HUES64 (cell line): ENCODE data around the gene UTRN. TPM values are rescaled to one million over a fixed set of nuclear protein-coding genes. Genes with fewer than 3 reads are reported as not detected.

Source experiments
- H3K27ac ChIP-seq: 2 replicates; pipeline ENCODE4 v1.7.0; 2013; ENCODE audit warnings: low read depth, low read length, inconsistent platforms
- H3K27me3 ChIP-seq: 2 replicates; pipeline ENCODE4 v1.6.1; 2013; ENCODE audit warnings: mild to moderate bottlenecking, low read length; ENCODE audit not compliant: insufficient read depth
- H3K36me3 ChIP-seq: 2 replicates; pipeline ENCODE4 v1.6.1; 2013; ENCODE audit warnings: mild to moderate bottlenecking, low read length; ENCODE audit not compliant: insufficient read depth
- H3K4me1 ChIP-seq: 2 replicates; pipeline ENCODE4 v1.6.1; 2013; ENCODE audit warnings: mild to moderate bottlenecking, low read length, moderate library complexity; ENCODE audit not compliant: insufficient read depth
- H3K4me3 ChIP-seq: 2 replicates; pipeline ENCODE4 v1.5.1; 2013; ENCODE audit warnings: mild to moderate bottlenecking, low read length, moderate library complexity
- H3K9ac ChIP-seq: 2 replicates; pipeline ENCODE4 v1.6.1; 2013; ENCODE audit warnings: mild to moderate bottlenecking, low read depth, low read length
- H3K9me3 ChIP-seq: 2 replicates; pipeline ENCODE4 v1.6.1; 2013; ENCODE audit warnings: low read depth, low read length; ENCODE audit not compliant: insufficient read depth
- WGBS: fragments of 150-250, 120-280 bp; methylation state at CpG from one replicate; pipeline ENCODE4 v1.1.7; 2013; ENCODE audit warnings: missing lambda C conversion rate; 5-methylcytosine and 5-hydroxymethylcytosine counted together
- polyA plus RNA-seq, 2 experiments: library from polyadenylated mRNA; stranded (reverse); fragments of 50-300 nt; gene quantifications; one replicate each; pipeline ENCODE4 v1.2.3, GENCODE V29; 2013

Gene UTRN
- polyA plus RNA-seq (2013, experiment 1 of 2), result 19.5 TPM
- polyA plus RNA-seq (2013, experiment 2 of 2), result 25.1 TPM

DNA sequence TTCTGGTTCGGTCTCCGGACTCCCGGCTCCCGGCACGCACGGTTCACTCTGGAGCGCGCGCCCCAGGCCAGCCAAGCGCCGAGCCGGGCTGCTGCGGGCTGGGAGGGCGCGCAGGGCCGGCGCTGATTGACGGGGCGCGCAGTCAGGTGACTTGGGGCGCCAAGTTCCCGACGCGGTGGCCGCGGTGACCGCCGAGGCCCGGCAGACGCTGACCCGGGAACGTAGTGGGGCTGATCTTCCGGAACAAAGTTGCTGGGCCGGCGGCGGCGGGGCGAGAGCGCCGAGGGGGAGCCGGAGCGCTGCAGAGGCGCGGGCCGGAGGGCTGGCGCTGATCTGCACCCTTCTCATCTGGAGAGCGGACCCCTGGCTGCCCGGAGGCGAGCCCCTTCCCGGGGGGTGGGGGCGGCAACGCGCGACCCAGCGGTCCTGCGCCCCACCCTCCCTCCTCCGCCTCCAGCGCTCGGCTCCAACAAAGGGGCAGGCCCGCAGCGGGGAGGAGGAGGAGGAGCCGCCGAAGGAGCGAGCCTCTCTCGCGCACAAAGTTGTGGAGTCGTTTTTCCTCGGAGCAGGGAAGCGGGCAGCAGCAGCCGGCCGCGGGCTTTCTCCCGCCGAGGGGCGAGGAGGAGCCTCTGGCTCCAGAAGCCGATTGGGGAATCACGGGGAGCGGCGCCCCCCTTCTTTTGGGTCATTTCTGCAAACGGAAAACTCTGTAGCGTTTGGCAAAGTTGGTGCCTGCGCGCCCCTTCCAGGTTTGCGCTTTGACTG is at the start of gene UTRN:
Gene UTRN (plus strand): TSS at position 553 of the 765 bp plus-strand sequence. CDS start 6,494 bp downstream, outside the sequence.
- WGBS, result under 1% methylated on average over 84 of the region's 84 CpGs
- peak within 1 kb of the TSS; percentile 87 for H3K27ac ChIP-seq
- H3K27me3 ChIP-seq, result peaks cover 16% of the 10 kb centered on the region
- H3K9me3 ChIP-seq, result no peaks in the 10 kb centered on the region
- peaks cover 14% of the 10 kb centered on the region for H3K4me1 ChIP-seq
- H3K36me3 ChIP-seq, result no peaks in the 10 kb centered on the region
- H3K9ac ChIP-seq, result peak within 1 kb of the TSS; percentile 89
- peak within 1 kb of the TSS; percentile 90 for H3K4me3 ChIP-seq

DNA sequence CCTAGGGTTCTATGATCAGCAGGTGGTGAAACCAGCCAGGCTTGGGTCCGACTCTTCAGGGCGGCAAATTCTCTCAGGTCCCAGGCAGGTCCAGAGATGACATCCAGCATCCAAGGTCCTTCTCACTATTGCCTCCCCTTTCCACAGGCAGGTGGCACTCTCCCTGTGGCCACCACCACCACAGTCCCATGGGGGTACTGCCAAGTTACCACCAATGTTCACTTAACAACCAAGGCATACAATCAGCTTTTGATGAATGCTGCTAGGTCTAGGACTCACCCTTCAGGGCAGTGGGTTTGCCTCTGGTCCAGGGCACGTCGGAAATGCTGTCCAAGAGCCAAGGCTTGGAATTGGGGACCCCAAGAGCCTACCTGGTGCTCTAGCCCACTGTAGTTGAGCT is 40.4 kb upstream of the UTRN start:
- Histone ChIP-seq H3K9ac (no peak overlapping the region), H3K9me3 (no peaks in the 10 kb centered on the region), H3K36me3 (no peaks in the 10 kb centered on the region), H3K4me3 (no peak overlapping the region), H3K4me1 (0 out of 2 replicates have a peak, but pooled peaks cover 5% of the 10 kb centered on the region), H3K27me3 (no peaks in the 10 kb centered on the region), H3K27ac (no peak overlapping the region)
- WGBS, result 96% methylated on average over 4 of the region's 4 CpGs

DNA sequence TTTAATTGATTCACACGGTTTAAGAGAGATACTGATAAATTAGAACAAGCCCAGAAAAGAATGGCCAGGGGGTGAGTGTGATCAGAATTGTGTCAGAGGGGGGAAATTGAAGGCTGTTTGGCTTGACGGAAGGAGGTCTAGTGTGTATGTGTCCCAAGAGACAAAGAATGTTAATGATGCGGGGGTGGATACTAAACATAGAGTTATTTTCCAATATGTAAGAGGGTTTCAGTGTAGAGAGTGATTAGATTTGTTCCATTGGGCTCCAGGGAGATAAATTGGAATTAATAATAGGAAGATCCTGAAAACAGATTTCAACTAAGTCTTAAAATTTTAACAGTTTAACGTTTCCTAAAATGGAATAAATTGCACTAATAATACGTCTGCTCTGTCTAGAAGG is 38.1 kb upstream of the UTRN start:
- WGBS, result 94% methylated on average over 5 of the region's 5 CpGs
- no peaks in the 10 kb centered on the region for H3K27me3 ChIP-seq
- no peak overlapping the region for H3K4me3 ChIP-seq
- H3K9ac ChIP-seq, result no peak overlapping the region
- H3K4me1 ChIP-seq, result 0 out of 2 replicates have a peak, but pooled peaks cover 5% of the 10 kb centered on the region
- H3K9me3 ChIP-seq, result no peaks in the 10 kb centered on the region
- no peaks in the 10 kb centered on the region for H3K36me3 ChIP-seq
- H3K27ac ChIP-seq, result no peak overlapping the region

DNA sequence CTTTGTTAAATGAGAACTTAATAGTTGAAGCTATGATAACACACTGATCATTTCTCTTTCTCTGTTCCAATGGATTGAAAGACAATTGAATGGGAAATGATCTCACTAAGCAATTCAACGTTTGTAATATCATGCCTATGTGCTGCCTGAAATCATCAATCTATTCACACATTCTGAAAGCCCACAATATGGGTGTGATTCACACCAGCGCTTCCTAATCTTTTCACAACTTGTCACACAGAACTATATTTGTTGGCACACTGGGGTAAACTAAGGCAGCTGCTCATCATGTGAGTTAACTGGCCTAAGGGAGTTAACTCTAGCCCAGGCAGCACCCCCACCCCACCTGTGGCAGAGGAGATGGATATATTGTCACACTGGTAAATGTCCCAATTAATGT is 37.1 kb upstream of the UTRN start:
- Histone ChIP-seq H3K9me3 (no peaks in the 10 kb centered on the region), H3K4me3 (no peak overlapping the region), H3K27ac (no peak overlapping the region), H3K27me3 (no peaks in the 10 kb centered on the region), H3K4me1 (0 out of 2 replicates have a peak, but pooled peaks cover 5% of the 10 kb centered on the region), H3K9ac (no peak overlapping the region), H3K36me3 (no peaks in the 10 kb centered on the region)
- 90% methylated on average over 2 of the region's 2 CpGs for WGBS

GRCh38 chr6:144248476-144249301 is 36.4 kb upstream of the UTRN start:
- Histone ChIP-seq H3K4me1 (0 out of 2 replicates have a peak, but pooled peaks cover 5% of the 10 kb centered on the region), H3K27me3 (no peaks in the 10 kb centered on the region), H3K36me3 (no peaks in the 10 kb centered on the region), H3K9ac (no peak overlapping the region), H3K4me3 (no peak overlapping the region), H3K27ac (no peak overlapping the region), H3K9me3 (no peaks in the 10 kb centered on the region)
- 95% methylated on average over 3 of the region's 3 CpGs for WGBS

GRCh38 chr6:144250276-144250675 is 34.9 kb upstream of the UTRN start:
- H3K36me3 ChIP-seq, result no peaks in the 10 kb centered on the region
- no peaks in the 10 kb centered on the region for H3K9me3 ChIP-seq
- 85% methylated on average over 2 of the region's 3 CpGs for WGBS
- H3K27me3 ChIP-seq, result no peaks in the 10 kb centered on the region
- no peak overlapping the region for H3K4me3 ChIP-seq
- no peak overlapping the region for H3K27ac ChIP-seq
- H3K4me1 ChIP-seq, result 0 out of 2 replicates have a peak, but pooled peaks cover 5% of the 10 kb centered on the region
- no peak overlapping the region for H3K9ac ChIP-seq

DNA sequence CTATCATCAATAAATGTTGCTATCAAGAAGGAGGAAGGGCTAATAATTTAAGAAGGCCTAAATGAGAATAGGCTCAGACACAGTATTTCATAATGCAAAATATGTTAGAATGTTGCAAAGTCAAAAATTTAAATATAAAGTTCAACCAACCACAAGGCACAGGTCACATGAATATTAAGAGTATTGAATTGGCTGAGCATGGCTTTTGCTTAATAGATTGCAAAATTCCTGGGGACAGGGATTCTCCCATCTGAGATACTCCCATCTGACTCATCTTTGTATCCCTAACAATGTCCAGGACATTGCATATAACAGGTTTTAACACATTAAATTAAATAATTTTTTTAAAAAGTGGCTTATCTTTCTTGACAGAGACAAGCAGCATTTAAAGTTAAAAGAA is 32.9 kb upstream of the UTRN start:
- Histone ChIP-seq H3K36me3 (no peaks in the 10 kb centered on the region), H3K27ac (no peak overlapping the region), H3K4me3 (no peak overlapping the region), H3K9ac (no peak overlapping the region), H3K27me3 (no peaks in the 10 kb centered on the region), H3K9me3 (0 out of 2 replicates have a peak, but pooled peaks cover 3% of the 10 kb centered on the region), H3K4me1 (0 out of 2 replicates have a peak, but pooled peaks cover 5% of the 10 kb centered on the region)

DNA sequence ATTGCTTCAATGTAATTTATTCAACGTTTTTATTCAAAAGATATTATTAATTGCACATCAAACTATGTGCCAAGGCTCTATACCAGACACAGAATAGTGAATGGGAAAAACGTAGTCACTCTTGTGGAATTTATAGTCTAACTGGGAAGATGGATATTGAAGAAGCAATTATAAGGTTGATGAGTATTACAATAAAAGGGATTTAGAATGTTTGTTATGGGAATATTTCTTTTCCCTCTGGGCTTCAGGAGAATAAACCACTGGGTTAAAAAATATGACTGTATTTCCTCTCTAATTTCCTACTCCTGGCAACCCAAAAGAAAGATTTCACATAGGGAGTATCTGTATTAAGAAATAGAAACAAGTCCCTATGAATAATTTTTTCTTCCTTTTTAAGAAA is 25.1 kb upstream of the UTRN start:
- 79% methylated on average over 2 of the region's 2 CpGs for WGBS
- H3K4me1 ChIP-seq, result peaks cover 29% of the 10 kb centered on the region

DNA sequence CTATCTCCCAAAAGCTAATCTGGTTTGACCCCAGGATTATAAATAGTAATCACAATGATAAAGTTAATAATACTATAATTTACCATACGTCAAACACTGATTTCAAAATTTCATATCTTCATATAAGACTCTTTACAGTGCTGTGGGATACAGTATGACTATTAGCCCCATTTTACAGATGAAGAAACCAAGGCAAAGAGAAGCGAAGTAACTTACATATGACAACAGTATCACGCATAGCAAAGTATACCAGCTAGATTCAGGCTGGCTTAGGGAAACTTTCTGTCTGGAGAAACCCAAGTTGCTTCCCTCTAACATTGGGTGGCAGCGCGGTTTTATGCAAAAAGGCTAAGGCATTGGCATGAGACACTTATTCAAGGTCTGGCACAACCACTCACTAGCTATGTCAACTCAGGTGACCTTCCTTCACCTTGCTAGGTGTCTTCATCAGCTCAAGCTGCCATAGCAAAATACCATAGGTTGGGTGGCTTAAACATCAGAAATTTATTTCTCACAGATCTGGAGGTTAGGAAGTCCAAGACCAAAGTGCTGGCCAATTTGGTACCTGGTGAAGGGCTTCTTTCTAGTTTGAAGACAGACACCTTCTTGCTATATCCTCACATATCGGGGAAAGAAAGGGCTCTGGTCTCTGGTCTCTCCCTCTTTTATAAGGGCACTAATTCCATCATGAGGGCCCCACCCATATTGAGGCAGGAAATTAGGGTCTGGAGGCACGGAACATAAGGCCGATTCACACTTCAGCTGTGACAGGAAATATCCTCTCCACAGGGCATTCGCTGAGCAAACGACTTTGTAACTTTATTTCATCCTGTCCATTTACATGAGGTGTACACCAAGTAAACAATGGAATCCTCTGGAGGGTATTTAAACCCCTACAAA is 22.4 kb upstream of the UTRN start:
- Histone ChIP-seq H3K27ac (no peak overlapping the region), H3K4me1 (peaks cover 50% of the 10 kb centered on the region), H3K9me3 (peaks cover 2% of the 10 kb centered on the region; the same call in 1 of the 2 replicates), H3K36me3 (no peaks in the 10 kb centered on the region), H3K4me3 (no peak overlapping the region), H3K27me3 (no peaks in the 10 kb centered on the region), H3K9ac (no peak overlapping the region)
- WGBS, result 97% methylated on average over 9 of the region's 10 CpGs

More for the DNA sequence above, 25.1 kb upstream of the UTRN start:
- Histone ChIP-seq H3K27me3 (no peaks in the 10 kb centered on the region), H3K4me3 (no peak overlapping the region), H3K27ac (no peak overlapping the region), H3K9ac (no peak overlapping the region), H3K9me3 (peaks cover 6% of the 10 kb centered on the region; the same call in 1 of the 2 replicates), H3K36me3 (no peaks in the 10 kb centered on the region)

GRCh38 chr6:144263786-144264185 is 21.3 kb upstream of the UTRN start:
- Histone ChIP-seq H3K4me1 (peaks cover 50% of the 10 kb centered on the region), H3K27me3 (no peaks in the 10 kb centered on the region), H3K4me3 (no peak overlapping the region), H3K36me3 (no peaks in the 10 kb centered on the region), H3K9me3 (no peaks in the 10 kb centered on the region), H3K9ac (peak overlapping the region; percentile 39; the same call in 1 of the 2 replicates), H3K27ac (peak overlapping the region; percentile 88)
- WGBS, result 100% methylated on average over 2 of the region's 3 CpGs
